Gastroesophageal sphincter (tissue), 3 donors: Measurements from ENCODE around the gene FOXN3.

Experiments
- POLR2A ChIP-seq, 2 donors: fragments of 450-650 bp; IDR thresholded peaks; one replicate each; pipeline ENCODE4 v1.6.1; 2017; ENCODE audit warnings: antibody characterized with exemption in 2 of 2, mild to moderate bottlenecking in 2 of 2, moderate library complexity in 1 of 2
- POLR2AphosphoS5 ChIP-seq: sonication (generic); formaldehyde crosslinking; IDR thresholded peaks from one replicate; pipeline ENCODE4 v1.6.1; 2017; ENCODE audit warnings: antibody characterized with exemption
- TF ChIP-seq, protein P1 (sequence below), 4 experiments: fragments of 200-600 bp in 2 of 4; fragments of 450-650 bp in 2 of 4; sonication (generic) in 1 of 4; IDR thresholded peaks; one replicate each; pipeline ENCODE4 v1.5.1; 2017 to 2019; ENCODE audit warnings: antibody characterized with exemption in 4 of 4, mild to moderate bottlenecking in 2 of 4, moderate library complexity in 2 of 4

DNA sequence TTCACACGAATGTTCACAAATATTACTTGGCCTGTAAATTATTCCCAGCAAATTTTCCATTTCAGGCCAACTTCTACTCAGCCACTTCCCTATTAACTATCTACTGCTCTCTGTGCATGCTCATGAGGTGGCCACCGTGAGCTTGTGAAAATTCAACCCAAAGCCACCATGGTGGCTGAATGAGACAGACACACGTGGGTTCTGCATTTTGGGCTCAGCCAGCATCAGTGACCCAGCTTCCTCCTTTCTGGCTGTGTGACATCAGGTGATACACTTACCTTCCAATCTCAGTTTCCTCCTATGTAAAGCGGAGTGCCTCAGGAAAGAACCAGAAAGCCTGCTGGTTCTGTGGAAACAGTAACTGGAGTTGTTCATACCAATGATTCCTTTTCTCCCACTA lies 175.8 kb downstream of the FOXN3 start:
- TF ChIP-seq POLR2AphosphoS5 = no peak
- TF ChIP-seq, protein P1, sequence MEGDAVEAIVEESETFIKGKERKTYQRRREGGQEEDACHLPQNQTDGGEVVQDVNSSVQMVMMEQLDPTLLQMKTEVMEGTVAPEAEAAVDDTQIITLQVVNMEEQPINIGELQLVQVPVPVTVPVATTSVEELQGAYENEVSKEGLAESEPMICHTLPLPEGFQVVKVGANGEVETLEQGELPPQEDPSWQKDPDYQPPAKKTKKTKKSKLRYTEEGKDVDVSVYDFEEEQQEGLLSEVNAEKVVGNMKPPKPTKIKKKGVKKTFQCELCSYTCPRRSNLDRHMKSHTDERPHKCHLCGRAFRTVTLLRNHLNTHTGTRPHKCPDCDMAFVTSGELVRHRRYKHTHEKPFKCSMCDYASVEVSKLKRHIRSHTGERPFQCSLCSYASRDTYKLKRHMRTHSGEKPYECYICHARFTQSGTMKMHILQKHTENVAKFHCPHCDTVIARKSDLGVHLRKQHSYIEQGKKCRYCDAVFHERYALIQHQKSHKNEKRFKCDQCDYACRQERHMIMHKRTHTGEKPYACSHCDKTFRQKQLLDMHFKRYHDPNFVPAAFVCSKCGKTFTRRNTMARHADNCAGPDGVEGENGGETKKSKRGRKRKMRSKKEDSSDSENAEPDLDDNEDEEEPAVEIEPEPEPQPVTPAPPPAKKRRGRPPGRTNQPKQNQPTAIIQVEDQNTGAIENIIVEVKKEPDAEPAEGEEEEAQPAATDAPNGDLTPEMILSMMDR (IDR thresholded peaks at IDR 0.05) = no peak
- TF ChIP-seq POLR2A (IDR thresholded peaks at IDR 0.05) = no peak
